HG03103 (cell line): ENCODE data around the gene LHCGR.
"Not testable (repeated sequence)": the region's sequence is repeated elsewhere in the genome, so short reads cannot be mapped to it uniquely, and the experiment has no call there.

Experiments
- ATAC-seq: cut with Tn5 transposase; IDR thresholded peaks from one replicate; pipeline ENCODE4 v1.9.1; 2021; ENCODE audit warnings: low read depth; ENCODE audit not compliant: unreplicated experiment

The LHCGR gene

GRCh38 chr2:48713647-48714046 lies 41.9 kb downstream of the LHCGR start:
- no peak for ATAC-seq

GRCh38 chr2:48712151-48712550 lies 43.4 kb downstream of the LHCGR start:
- no peak for ATAC-seq

DNA sequence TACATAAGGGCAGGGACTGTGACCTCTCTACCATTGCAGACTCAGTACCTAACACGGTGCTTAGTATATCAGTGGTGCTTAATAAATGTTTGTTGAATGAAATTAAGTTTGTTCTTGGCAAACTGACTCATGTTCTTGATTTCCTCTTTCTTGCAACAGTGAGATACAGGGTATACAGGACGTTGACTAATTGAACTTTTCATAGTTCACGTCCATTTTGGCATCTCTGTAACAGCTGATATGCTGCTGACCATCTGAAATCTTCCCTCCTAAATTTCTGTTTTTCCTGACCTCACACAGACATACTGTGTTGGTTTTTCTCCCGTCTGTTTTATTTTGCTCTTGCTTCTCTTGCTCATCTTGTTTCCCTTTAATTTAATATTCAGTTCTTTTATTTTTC lies 44.2 kb downstream of the LHCGR start:
- ATAC-seq: no peak

GRCh38 chr2:48709096-48710034 lies 46.2 kb downstream of the LHCGR start:
- ATAC-seq: no peak

DNA sequence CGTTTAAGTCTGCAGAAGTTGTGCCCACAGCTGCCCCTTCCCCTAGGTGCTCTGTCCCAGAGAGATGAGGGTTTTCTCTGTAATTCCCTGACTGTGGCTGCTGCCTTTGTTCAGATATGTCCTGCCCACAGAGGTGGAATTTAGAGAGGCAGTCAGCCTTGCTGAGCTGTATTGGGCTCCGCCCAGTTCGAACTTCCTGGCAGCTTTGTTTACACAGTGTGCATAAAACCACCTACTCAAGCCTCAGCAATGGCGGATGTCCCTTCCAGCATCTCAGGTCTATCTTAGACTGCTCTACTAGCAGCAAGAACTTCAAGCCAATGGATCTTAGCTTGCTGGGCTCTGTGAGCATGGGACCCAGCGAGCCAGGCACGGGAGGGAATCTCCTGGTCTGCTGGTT lies 48.1 kb downstream of the LHCGR start:
- ATAC-seq: no peak

GRCh38 chr2:48703621-48704020 lies 51.9 kb downstream of the LHCGR start:
- not testable (repeated sequence) for ATAC-seq

- ATAC-seq: no peak
Observed at GRCh38 chr2:48699348-48699930, 56.1 kb downstream of the LHCGR start.

- ATAC-seq: no peak
Observed at GRCh38 chr2:48696881-48697280, 58.6 kb downstream of the LHCGR start.

- no peak for ATAC-seq
Observed at GRCh38 chr2:48695991-48696390, 59.5 kb downstream of the LHCGR start.

GRCh38 chr2:48694149-48694548 lies 61.4 kb downstream of the LHCGR start:
- ATAC-seq: no peak

- no peak for ATAC-seq
Observed at GRCh38 chr2:48693645-48694044, 61.9 kb downstream of the LHCGR start.

DNA sequence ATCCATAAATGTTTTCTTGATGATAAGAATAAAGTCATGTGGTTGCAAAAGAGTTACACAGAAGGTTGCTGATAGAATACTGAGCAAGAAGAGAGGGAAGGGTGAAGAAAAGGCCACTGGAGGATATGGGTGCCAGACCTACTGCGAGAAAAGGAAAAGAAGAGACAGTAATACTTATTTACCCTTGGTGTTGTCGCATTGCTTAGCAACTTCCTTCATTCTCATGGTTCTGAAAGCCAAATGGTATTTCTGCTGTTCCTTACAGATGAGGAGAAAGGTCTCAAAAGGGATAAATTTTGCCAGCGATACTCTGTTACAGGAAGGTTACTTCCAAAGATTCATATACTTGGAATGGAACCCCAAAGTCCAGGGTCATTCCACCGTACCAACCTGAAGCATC lies 62.5 kb downstream of the LHCGR start:
- ATAC-seq: no peak

DNA sequence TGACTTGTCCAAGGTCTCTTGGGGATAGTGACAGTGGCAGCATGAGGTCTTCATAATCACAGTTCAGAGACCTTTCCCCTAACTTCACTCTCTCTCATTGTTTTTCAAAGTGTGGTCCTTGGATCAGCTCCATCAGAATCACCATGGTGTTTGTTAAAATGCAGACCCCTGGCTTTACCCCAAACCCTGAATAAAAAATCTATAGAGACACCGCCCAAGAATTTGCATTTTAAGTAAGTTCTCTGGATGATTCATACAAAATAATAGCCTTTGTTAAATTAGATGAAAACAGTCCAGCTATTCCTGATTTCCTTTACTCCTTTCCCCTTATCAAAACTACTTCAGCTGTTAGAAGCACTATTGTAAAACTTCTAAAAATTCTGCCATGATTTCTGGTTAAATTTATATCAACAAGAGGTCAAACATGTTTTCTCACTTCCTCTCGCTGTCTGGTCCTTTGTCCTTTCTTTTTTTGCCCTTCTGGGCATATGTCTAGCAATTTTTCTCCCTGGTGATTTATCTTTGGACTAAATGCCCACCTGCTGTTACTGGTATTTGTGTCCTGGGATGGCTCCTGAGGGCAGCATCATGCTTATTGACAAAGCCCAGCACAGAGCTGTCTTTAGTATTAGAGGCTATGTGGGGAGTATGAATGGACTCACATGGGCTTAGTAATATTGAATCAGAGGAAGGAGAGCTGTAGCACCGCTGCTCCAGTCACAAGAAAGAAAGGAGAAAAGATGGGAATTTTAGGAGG lies 63.4 kb downstream of the LHCGR start:
- no peak for ATAC-seq

DNA sequence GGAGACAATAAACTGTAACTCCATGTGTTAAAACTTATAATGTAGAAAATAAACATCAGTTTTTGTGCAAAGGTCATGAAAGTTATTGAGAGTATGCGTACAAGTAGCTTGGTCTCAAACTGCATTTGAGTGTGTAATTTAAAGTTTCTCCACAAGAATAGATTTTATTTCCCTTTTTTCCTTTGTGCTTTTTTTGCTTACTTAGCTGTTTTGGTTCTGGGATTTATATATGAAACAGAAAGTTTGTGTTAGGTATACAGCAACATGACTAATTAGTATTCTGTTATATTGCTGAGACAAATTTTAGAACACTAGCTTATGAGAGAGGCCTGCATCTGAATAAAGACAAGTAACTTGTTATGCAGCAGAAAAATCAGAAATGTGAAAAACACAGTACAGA lies 70.4 kb downstream of the LHCGR start:
- no peak for ATAC-seq

GRCh38 chr2:48677450-48677849 lies 78.1 kb downstream of the LHCGR start:
- ATAC-seq: no peak

GRCh38 chr2:48674933-48675332 lies 80.6 kb downstream of the LHCGR start:
- ATAC-seq: no peak

DNA sequence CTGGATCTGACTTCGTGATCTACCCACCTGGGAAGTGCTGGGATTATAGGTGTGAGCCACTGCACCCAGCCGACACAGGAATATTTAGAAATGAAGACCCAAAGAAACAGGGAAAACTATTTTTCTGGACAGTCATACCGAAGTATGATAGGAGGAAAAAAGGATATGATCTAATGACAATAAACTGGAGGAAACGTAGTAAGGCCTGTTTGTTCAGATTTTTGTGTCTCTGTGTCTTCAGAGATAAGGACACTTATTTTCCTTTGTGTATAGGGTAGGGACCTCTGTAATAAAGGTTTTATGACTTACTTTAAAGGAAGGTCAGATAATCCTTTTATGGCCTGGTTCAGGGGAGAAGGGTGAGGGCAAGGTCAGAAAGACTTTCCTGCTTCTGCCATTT lies 81.9 kb downstream of the LHCGR start:
- ATAC-seq: no peak

DNA sequence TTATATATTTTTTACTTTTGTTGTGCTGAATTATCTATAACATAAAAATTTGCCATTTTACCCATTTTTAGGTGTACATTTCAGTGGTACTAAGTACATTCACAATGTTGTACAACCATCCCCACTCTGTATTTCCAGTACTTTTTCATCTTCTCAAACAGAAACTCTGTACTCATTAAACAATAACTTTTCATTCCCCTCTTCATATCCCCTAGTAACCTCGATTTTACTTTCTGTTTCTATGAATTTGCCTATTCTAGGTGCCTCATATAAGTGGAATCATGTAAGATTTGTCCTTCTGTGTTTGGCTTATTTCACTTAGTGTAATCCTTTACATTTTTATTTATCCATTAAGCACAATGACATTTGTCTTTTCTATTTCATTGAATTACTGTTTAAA lies 86.5 kb downstream of the LHCGR start:
- ATAC-seq: no peak

DNA sequence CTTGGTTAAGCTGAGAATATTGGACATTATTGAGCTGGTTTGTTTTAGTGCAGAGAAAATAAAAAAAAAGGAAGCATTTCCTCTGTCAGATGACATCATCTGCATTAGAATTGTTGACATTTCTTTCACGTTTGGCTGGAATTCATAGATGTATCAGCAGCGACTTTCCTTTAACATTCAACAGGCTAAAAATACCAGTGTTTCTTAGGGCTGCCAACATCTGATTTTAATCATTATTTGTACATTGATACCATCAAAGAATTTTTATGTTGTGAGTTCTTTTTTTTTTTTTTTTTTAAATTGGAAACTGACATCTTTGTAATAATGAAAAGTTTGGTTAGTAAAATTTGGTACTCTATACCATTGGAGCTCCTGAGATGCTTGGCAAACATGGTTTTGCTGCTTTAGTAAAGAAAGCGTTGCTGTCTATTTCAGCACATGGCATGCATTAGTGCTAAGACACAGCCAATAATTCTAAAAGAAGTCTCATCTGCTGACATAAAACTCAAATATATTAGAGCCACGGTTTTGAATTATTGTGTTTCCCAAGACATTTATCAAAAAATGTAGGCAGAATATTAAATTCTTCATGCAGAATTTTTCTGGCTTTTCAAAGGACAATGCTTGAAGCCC lies 104.2 kb downstream of the LHCGR start:
- ATAC-seq: no peak

DNA sequence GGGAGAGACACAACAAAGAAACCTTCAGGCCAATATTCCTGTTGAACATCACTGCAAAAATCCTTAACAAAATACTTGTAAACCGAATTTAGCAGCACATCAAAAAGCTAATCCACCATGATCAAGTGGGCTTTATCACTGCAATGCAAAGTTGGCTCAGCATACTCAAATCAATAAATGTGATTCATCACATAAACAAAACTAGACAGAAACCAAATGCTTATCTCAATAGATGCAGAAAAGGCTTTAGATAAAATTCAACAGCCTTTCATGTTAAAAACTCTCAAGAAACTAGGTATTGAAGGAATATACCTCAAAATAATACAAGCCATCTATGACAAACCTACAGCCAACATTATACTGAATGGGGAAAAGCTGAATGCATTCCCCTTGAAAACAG lies 117.3 kb downstream of the LHCGR start:
- no peak for ATAC-seq
